Mesodermal cell (in vitro differentiated cells): Measurements from ENCODE around the gene OGFRL1.
"Not testable (repeated sequence)": the region's sequence is repeated elsewhere in the genome, so short reads cannot be mapped to it uniquely, and the experiment has no call there.

Experiments used
- H3K27ac ChIP-seq: 2 replicates; pipeline ENCODE4 v1.7.0; 2013; ENCODE audit warnings: mild to moderate bottlenecking, low read depth, low read length, moderate library complexity; ENCODE audit not compliant: severe bottlenecking
- H3K36me3 ChIP-seq: 2 replicates; pipeline ENCODE4 v1.7.1; 2013; ENCODE audit warnings: mild to moderate bottlenecking, low read length, moderate library complexity; ENCODE audit not compliant: control insufficient read depth, insufficient read depth
- H3K4me1 ChIP-seq: one replicate; pipeline ENCODE4 v1.7.1; 2013; ENCODE audit warnings: mild to moderate bottlenecking, low read length; ENCODE audit not compliant: insufficient read depth, control insufficient read depth, poor library complexity, severe bottlenecking
- H3K4me3 ChIP-seq: 2 replicates; pipeline ENCODE4 v1.7.0; 2013; ENCODE audit warnings: low read length, control low read depth, mild to moderate bottlenecking; ENCODE audit not compliant: insufficient read depth, poor library complexity, severe bottlenecking; ENCODE audit errors: extremely low read depth
- H3K9me3 ChIP-seq: 2 replicates; pipeline ENCODE4 v1.7.1; 2013; ENCODE audit warnings: mild to moderate bottlenecking, low read length, moderate library complexity; ENCODE audit not compliant: control insufficient read depth
- WGBS, 2 experiments: methylation state at CpG; one replicate each; pipeline ENCODE4 v1.1.5; 2013; ENCODE audit warnings: missing lambda C conversion rate in 2 of 2; ENCODE audit not compliant: insufficient coverage in 2 of 2; 5-methylcytosine and 5-hydroxymethylcytosine counted together

The OGFRL1 gene

DNA sequence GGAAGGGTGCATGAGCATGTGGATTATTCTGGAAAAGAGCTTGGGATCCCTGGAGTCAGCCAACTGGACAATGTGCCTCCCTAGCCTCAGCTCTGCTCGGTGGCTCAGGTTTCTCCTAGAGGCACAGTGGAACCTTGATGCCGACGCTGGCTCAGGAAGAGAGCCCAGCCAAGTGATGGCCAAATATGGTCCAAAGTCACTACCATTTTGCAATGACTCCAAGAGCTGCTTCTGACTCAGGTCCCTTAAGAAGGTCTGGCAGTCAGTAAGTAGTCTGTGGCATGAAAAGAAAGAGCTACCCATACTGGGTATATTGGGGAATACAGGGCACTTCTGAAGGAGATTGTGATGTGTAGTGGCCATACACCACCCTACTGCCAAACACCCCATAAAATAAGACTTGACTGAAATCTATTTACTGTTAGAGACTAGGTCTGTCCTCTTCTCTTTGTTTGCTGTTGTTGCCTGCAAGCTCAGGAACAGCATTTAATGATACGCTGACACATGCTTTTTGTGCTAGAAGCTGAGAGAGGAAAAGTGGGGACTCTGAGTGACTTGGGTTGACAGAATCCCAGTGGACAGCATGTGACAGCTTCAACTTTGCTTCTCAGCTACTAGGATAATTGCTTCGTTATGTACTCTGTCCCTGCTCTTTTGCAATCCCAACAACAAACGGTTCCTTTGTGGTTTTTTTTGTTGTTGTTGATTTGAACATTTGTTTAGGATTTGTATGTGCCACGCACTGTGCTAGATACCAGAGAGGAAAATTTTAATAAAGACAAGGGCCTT, 30.3 kb upstream of the OGFRL1 start:
- no peaks in the 10 kb centered on the region for H3K4me1 ChIP-seq

DNA sequence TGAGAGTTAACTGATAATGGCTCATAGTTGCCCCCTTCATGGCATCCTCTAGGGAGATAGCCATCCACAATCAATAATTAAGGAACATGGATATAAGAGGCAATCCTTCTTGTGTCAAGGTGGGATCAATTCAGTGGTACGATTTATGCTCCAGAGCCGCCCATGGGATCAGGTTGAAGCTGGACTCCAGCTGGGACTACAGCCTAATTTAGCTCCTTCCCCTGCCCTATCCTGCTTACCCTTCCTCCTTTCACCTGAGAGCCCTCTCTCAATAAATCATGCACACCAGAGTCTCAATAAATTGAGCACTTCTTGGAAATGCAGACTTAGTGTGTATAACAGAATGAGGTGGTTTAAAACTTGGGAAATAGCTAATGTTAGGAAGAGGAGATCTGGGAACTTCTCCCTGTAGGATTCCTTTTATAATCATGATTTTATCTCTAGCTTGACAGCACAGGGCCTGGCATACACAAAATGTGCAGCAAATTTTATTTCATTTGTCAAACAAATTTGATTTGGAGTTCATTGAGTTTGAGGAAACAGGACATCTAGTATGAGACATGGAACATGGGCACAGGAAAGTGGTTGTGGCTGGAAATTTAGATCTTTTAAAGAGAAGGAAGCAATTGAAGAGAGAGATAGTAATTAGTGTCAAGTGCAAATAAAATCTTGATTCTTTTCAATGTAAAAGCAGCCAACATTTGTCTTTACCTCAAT, 28.6 kb upstream of the OGFRL1 start:
- no peak overlapping the region for H3K4me3 ChIP-seq
- no peak overlapping the region for H3K27ac ChIP-seq
- WGBS, 2 experiments: 94 to 95% methylated on average over 2 of the region's 2 CpGs
- H3K9me3 ChIP-seq: no peaks in the 10 kb centered on the region
- no peaks in the 10 kb centered on the region for H3K36me3 ChIP-seq
- no peaks in the 10 kb centered on the region for H3K4me1 ChIP-seq

More for the DNA sequence above, 30.3 kb upstream of the OGFRL1 start:
- H3K36me3 ChIP-seq: no peaks in the 10 kb centered on the region
- WGBS, 2 experiments: 91 to 92% methylated on average over 5 of the region's 7 CpGs
- no peaks in the 10 kb centered on the region for H3K9me3 ChIP-seq
- no peak overlapping the region for H3K27ac ChIP-seq
- H3K4me3 ChIP-seq: no peak overlapping the region

DNA sequence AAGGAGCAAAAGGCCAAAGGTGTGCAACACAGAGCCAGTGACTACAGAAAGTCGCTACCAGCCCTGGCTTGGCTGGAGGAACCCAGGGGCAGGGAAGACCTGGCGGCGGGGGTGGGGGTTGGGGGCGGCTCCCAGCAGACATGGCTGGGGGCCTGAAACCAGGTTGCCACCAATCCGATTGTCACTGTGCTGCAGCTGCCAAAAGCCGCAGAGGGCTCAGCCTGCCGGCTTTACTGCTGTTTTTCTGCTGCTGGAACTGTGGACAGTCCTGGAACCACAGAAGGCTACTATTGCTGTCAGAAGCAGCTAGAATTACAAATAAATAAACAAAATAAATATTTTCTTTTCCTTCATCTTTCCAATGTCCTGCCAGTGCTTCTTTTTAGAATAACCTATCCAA, 25.7 kb upstream of the OGFRL1 start:
- no peaks in the 10 kb centered on the region for H3K4me1 ChIP-seq
- no peak overlapping the region for H3K4me3 ChIP-seq
- WGBS, 2 experiments: 81 to 85% methylated on average over 3 to 7 of the region's 7 CpGs
- H3K9me3 ChIP-seq: no peaks in the 10 kb centered on the region
- no peak overlapping the region for H3K27ac ChIP-seq
- H3K36me3 ChIP-seq: no peaks in the 10 kb centered on the region

DNA sequence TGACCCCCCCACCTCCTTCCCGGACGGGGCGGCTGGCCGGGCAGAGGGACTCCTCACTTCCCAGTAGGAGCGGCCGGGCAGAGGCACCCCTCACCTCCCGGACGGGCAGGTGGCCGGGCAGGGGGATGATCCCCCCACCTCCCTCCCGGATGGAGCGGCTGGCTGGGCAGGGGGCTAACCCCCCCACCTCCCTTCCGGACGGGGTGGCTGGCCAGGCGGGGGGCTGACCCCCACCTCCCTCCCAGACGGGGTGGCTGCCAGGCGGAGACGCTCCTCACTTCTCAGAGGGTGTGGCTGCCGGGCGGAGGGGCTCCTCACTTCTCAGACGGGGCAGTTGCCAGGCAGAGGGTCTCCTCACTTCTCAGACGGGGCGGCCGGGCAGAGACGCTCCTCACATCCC, 22.2 kb upstream of the OGFRL1 start:
- not testable (repeated sequence) for H3K4me3 ChIP-seq, H3K27ac ChIP-seq, H3K4me1 ChIP-seq, H3K36me3 ChIP-seq
- 97 to 100% methylated on average over 5 to 7 of the region's 24 CpGs for WGBS, 2 experiments
- H3K9me3 ChIP-seq: peaks cover 12% of the 10 kb centered on the region

DNA sequence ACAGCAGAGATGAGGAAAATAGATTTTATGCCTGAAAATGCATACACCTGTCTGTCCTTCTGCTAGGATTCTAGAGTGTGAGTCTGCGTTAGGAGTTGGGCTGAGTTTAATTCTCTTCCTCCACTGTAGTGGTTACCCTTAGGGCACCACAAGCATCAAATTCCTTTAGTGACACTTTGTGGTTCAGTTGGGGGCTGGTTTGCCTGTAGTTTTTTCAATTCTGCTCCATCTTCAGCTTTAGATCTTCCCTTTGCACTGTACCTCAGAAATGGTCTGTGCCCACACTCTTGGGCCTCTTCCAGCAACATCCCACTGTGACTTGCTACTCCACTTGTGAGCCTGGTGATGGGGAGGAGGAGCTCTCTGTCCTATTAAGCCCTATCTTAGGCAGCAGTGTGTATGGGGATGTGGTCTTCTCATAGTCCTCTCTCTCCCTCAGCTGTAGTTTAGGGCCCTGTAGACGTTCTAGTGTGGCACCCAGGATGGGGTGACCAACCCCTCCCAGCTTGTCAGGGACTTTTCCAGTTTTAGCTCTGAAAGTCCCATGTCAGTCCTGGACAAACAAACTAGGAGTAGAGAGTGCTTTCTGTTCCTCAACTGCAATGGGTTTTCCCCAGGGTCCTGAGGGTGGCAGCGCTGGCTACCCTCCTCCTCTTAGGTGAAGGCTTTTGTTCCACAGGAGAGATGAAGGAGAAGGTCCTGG, 19.7 kb upstream of the OGFRL1 start:
- Histone ChIP-seq H3K27ac (no peak overlapping the region), H3K9me3 (peaks cover 12% of the 10 kb centered on the region), H3K4me1 (no peaks in the 10 kb centered on the region), H3K4me3 (no peak overlapping the region), H3K36me3 (no peaks in the 10 kb centered on the region)
- 81 to 100% methylated on average over 1 to 2 of the region's 3 CpGs for WGBS, 2 experiments

GRCh38 chr6:71277926-71278600, 10.5 kb upstream of the OGFRL1 start:
- no peak overlapping the region for H3K27ac ChIP-seq
- H3K4me3 ChIP-seq: no peak overlapping the region
- WGBS, 2 experiments: 50 to 83% methylated on average over 2 of the region's 3 CpGs
- H3K4me1 ChIP-seq: no peaks in the 10 kb centered on the region
- no peaks in the 10 kb centered on the region for H3K36me3 ChIP-seq
- H3K9me3 ChIP-seq: no peaks in the 10 kb centered on the region

GRCh38 chr6:71279321-71279720, 9.3 kb upstream of the OGFRL1 start:
- WGBS, 2 experiments: 100% methylated on average over 1 of the region's 2 CpGs; no CpG with 5 or more reads in 1 of the 2 experiments
- Histone ChIP-seq H3K4me1 (no peaks in the 10 kb centered on the region), H3K36me3 (no peaks in the 10 kb centered on the region), H3K4me3 (no peak overlapping the region), H3K9me3 (no peaks in the 10 kb centered on the region), H3K27ac (no peak overlapping the region)

DNA sequence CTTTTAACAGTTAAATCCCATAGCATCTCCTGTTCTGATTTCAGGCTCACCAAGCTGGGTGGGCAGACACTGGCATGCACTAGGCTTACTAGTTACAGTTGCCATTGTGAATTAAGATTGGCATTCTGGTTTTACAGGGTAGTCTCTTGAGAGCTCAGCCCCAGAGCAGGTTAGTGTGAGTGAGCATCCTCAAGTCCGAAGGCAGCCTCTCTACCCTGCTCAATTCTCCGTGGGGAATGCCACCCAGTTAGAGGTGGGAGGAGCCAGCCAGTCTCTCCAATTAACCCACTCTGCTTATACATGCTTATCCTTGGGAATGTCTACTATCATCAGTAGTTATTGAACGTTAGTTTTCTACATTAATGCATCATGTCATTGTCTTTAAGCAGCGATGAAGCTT, 8.9 kb upstream of the OGFRL1 start:
- Histone ChIP-seq H3K36me3 (no peaks in the 10 kb centered on the region), H3K27ac (no peak overlapping the region), H3K4me1 (no peaks in the 10 kb centered on the region), H3K4me3 (no peak overlapping the region), H3K9me3 (no peaks in the 10 kb centered on the region)
- WGBS, 2 experiments: 86 to 100% methylated on average over 1 of the region's 4 CpGs

DNA sequence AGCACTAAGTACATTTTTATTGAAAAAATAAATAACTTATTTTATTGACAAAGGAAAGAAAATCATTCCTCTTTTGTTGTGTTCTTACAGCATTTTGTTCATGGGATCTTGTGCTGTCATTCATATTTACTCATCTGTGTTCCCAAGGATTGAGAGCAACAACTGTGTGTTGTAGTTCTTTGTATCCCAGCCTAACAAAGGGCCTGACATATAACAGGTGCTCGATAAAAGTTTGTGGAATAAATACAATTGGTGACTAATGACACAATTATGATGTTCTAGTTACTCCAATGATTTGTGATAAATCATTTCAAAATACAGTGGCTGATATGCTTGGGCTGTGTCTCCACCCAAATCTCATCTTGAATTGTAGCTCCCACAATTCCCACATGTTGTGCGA, 7.9 kb upstream of the OGFRL1 start:
- Histone ChIP-seq H3K27ac (no peak overlapping the region), H3K36me3 (no peaks in the 10 kb centered on the region), H3K9me3 (no peaks in the 10 kb centered on the region), H3K4me3 (no peak overlapping the region), H3K4me1 (no peaks in the 10 kb centered on the region)
- WGBS, 2 experiments: no CpG with 5 or more reads among the region's 2 CpGs

DNA sequence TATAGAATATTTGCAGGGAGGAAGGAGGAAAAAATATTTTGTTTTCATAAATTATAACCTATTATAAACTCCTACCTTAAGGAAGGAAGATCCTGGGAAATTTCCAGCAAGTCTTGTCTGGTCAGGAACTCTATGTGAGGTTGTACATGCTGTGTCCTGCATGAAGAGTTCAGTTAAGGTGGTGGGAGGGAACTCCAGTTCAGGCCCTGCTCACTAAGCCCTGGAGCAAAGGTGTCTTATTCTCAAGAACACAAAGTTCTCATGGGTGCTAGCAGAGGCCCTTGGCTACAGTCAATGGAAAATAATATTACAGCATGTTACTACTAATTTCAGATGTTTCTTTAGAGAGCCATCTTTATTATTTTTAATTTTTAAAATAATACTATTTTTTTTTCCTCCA, 3.8 kb upstream of the OGFRL1 start:
- Histone ChIP-seq H3K36me3 (no peaks in the 10 kb centered on the region), H3K4me3 (no peak overlapping the region), H3K9me3 (no peaks in the 10 kb centered on the region), H3K4me1 (no peaks in the 10 kb centered on the region), H3K27ac (no peak overlapping the region)
